GM12864 (cell line): ENCODE results near the gene CLEC1A.

ENCODE experiments used
- DNase-seq: peaks from one replicate; pipeline ENCODE4 v3.0.0-alpha.2; 2011; ENCODE audit warnings: low read depth
- H3K4me3 ChIP-seq: 2 replicates; pipeline ENCODE4 v1.5.1; 2011; ENCODE audit warnings: mild to moderate bottlenecking, low read depth, low read length, control low read depth
- TF ChIP-seq, protein P1 (sequence below): IDR thresholded peaks from 2 replicates; pipeline ENCODE4 v1.5.1; 2011; ENCODE audit warnings: low read depth, mild to moderate bottlenecking, moderate library complexity, low read length, control low read depth, inconsistent platforms; ENCODE audit errors: missing control alignments

CLEC1A gene

DNA sequence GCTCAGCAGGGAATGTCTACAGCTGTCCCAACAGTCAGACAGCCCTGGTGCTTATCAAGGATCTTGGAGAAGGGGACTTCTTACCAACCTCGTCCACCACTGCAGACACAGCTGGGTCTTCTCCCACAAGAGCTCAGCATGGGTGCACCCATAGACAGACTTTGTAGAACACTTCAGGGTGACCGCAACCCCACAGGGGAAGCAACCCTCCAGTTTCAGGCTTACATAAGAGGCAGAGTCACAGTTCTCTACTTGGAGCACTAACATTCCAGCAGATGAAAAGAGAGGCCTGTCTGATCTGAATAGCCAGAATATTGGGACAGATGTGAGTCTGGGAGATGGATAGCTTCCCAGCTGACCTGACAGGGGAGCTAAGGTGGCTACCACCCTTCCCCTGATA, 3.5 kb upstream of the CLEC1A start:
- TF ChIP-seq, protein P1, sequence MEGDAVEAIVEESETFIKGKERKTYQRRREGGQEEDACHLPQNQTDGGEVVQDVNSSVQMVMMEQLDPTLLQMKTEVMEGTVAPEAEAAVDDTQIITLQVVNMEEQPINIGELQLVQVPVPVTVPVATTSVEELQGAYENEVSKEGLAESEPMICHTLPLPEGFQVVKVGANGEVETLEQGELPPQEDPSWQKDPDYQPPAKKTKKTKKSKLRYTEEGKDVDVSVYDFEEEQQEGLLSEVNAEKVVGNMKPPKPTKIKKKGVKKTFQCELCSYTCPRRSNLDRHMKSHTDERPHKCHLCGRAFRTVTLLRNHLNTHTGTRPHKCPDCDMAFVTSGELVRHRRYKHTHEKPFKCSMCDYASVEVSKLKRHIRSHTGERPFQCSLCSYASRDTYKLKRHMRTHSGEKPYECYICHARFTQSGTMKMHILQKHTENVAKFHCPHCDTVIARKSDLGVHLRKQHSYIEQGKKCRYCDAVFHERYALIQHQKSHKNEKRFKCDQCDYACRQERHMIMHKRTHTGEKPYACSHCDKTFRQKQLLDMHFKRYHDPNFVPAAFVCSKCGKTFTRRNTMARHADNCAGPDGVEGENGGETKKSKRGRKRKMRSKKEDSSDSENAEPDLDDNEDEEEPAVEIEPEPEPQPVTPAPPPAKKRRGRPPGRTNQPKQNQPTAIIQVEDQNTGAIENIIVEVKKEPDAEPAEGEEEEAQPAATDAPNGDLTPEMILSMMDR: no peak
- H3K4me3 ChIP-seq: no peak overlapping the region
- no peak for DNase-seq

DNA sequence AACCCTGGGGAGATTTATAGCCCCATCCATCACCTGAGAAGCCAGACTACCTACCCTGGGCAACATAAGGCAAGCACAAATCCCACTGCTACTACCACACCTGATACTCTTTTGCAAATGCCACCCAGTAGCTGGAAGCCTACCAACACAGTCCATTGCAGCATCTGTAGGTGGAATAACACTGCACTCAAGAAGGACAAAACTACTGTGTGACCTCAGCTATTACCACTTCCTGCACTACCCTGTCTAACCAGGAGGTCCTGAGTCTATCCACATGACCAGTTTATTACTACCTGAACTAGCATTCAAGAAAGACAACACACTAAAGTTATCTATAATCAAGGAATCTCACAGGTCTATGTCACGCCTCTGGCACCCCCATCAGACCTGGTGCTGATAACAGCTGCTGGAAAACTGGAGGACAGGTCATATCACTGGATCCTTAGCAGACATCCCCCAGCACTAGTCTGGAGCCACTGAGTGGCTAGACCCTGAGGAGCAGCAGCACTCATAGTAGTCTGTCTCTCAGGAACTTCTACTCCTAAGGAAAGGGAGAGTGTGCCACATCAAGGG, 2.9 kb upstream of the CLEC1A start:
- DNase-seq: no peak
- TF ChIP-seq, protein P1: no peak
- H3K4me3 ChIP-seq: no peak overlapping the region

DNA sequence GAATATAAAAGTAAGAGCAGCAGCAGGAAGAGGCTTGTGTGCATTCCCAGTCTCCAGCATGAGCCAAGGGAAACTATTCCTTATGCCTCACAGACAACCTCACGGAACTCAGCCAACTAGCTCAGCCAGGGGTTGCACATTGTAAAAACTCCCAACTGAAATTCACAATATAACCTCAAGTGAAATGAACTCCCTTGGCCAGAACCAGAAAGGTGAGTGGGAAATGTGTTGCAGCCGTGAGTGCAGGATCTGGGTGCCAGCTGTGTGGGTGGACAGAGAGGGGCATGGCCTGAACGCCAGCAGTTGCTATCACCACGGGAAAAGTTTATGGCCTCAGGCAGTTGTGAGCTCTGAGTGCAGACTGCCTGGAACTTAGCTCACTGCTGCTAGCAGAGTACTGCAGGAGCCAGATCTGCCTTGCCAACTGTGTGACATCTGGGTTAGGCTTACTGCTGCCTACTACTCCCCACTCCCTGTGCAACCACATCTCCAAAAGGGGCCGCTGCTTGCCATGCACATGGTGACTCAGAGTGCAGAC, 2.3 kb upstream of the CLEC1A start:
- TF ChIP-seq, protein P1: no peak
- H3K4me3 ChIP-seq: no peak overlapping the region
- no peak for DNase-seq

DNA sequence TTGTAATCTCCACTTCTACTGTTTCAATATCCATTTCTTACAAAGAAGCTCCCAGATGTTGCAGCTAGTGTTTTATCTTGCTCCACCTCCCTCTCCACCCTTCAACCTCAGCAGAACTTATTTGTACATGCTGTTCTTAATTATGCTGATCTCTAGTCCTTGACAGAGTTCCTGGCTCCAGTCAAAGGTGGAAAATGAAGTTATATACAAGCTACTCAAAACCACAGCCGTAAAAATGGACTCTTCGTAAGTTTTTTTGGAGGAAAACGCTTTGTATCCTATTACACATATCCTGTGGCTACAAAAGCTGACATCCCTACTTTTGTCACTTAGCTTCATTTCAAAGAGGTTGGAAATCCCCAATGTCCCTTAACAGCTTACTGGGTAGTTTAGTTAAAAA, 1.3 kb downstream of the CLEC1A start:
- H3K4me3 ChIP-seq: no peak overlapping the region
- DNase-seq: no peak
- TF ChIP-seq, protein P1: no peak

DNA sequence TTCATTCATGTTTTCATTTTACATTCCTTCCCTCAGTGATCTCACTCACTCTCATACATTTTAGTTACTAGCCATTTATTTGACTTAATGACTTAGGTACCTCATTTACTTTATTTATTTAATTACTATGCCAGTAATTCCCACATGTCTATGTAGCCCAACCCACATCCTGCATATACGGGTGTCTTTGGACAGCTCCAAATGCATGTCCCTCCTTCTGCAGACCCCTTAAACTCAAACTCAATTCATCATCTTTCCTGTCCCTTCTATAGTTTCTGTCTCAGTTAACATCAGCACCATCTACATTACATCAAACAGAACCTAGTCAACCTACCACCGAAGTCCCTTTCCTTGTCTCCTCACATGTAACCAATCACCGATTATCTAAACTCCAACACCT, 2.8 kb downstream of the CLEC1A start:
- TF ChIP-seq, protein P1: no peak
- H3K4me3 ChIP-seq: no peak overlapping the region
- no peak for DNase-seq

DNA sequence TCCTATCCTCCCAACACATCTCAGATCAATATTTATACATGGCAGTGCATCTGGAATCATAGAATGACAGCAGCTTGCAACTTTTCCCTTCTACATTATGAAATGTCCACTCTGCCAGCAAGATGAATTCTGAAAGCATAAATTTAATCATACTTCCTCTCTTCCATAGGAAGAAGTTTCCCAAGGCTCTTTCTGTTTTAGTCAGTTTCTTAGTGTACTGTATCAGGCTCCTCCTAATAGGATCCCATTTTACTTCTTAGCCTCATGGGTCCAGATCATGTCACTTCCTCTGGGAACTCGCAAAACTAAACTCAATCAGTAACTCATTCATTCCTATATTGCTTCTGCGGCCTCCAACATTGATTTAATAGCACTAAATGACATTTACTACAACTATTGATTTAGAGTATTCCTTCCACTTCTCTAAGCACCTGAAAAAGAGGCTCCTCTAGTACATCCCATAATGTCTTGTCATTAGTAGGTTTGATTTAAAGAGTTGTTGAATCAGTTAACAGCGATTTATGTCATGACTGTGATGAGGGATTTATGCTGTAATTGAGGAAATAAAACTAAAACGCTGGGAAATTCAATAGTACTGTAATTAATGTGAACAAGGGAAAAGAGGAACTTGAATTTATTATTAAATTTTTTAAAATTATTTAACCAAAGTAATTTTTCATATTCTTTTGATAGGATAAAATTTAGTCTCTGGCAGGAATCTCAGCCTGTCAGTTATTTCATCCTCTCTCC, 4.0 kb downstream of the CLEC1A start:
- H3K4me3 ChIP-seq: no peak overlapping the region
- TF ChIP-seq, protein P1: no peak
- DNase-seq: no peak
